Umbilical cord (tissue), 2 donors: Measurements from ENCODE around the gene FBXO31. TPM values are rescaled to one million over a fixed set of nuclear protein-coding genes. Genes with fewer than 3 reads are reported as not detected.

Source experiments
- DNase-seq: peaks from one replicate; pipeline ENCODE4 v3.0.0-alpha.2; 2015; ENCODE audit warnings: low spot score
- total RNA-seq: library from RNA; depleted of rRNA; stranded (reverse); fragments of >200 nt; gene quantifications from one replicate; pipeline ENCODE4 v1.2.3, GENCODE V29; 2014; ENCODE audit warnings: low replicate concordance; ENCODE audit not compliant: insufficient read depth

The FBXO31 gene
- total RNA-seq, 1 donor from 2014 or later, result 33.0 TPM

DNA sequence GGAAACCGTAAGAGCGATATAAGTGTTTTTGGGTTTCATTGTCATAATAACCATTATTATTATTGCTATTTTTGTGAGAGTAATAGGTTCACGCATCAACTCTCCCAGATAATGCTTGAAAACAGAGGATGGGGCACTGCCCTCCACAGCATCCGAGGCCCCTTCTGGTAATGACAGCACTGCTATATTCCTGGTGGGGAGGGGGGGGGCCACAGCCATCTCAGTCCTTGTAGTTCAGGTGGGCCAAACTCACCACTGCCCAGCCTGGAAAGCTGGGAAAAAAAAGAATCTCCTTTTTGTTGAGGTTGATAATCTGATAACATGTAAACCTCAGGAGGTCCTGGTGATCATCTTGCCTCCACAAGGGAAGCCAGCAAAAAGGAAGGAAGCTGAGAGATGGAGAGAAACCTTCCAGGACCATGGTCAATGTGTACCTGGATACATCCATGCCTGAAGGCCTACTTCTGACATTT is 67.1 kb downstream of the FBXO31 start:
- no peak for DNase-seq

DNA sequence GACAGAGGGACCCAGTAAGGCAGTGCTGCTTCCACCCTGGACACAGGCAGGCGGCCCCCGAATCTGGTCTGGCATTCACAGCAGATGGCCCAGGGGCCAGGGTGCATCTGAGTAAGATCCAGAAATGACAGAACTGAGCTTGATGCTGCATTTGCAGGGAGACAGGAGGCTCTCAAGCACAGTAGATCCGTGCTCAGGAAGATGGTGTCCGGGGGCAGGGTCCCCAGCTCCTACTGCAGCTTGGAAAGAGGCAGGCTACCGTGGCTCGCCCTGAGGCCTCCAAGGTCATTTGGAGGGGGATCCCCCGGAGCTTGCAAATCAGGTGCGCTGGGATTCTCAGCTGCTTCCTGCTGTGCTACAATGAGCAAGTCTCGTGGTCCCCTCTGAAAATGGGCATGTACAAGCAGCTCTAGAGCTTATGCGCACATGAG is 68.6 kb downstream of the FBXO31 start:
- no peak for DNase-seq

DNA sequence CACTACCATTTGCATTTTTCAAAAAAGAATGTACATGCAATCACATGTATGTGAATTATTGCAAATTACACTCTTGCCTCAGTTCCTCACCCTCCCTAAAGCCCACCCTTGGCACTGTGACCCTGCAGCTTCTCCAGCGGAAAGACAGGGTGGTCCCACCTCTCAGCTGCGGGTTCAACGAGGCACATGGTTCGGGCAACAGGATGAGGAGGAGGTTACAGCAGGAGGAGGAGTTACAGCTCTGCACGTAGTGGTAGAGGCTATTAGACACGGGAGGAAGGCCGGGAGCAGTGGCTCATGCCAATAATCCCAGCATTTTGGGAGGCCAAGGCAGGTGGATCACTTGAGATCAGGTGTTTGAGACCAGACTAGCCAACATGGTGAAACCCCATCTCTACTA is 71.6 kb downstream of the FBXO31 start:
- DNase-seq, result no peak

DNA sequence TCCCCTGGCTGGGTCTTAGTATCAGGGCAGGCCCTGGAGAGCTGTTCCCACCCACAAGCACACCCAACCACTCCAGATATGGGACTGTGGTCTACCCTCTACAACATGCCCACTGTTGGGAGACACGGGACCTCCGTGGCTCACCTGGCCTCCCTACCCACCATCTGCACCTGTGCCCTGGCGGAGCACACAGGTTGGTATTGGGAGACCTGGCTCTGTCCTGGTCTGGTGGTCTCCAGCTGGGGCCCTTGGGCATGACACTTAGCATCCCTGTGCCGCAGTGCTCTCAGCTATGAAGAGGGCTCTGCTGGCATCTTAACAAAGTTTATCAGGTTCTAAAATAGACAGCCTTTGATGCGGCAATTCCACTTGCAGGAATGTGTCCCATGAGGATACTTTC is 72.2 kb downstream of the FBXO31 start:
- no peak for DNase-seq

DNA sequence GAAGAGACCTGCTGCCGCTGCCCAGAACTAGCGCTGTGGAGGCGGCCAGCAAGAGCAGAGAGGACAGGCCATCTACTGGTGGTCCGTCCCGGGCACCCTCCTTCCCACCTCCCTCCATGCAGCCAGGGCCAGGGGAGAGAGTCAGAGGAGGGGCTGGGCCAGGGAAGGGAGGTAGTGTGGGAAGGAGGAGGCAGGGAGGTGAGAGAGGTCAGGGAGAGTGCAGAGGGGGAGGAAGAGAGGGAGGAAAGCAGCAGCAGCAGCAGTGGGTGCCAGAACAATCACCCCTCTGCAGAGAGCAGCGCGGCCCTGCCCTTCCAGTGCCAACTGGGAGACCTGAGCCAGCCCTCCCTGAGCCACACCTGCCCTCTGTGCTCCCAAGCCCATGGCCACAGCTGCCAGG is 73.0 kb downstream of the FBXO31 start:
- no peak for DNase-seq

DNA sequence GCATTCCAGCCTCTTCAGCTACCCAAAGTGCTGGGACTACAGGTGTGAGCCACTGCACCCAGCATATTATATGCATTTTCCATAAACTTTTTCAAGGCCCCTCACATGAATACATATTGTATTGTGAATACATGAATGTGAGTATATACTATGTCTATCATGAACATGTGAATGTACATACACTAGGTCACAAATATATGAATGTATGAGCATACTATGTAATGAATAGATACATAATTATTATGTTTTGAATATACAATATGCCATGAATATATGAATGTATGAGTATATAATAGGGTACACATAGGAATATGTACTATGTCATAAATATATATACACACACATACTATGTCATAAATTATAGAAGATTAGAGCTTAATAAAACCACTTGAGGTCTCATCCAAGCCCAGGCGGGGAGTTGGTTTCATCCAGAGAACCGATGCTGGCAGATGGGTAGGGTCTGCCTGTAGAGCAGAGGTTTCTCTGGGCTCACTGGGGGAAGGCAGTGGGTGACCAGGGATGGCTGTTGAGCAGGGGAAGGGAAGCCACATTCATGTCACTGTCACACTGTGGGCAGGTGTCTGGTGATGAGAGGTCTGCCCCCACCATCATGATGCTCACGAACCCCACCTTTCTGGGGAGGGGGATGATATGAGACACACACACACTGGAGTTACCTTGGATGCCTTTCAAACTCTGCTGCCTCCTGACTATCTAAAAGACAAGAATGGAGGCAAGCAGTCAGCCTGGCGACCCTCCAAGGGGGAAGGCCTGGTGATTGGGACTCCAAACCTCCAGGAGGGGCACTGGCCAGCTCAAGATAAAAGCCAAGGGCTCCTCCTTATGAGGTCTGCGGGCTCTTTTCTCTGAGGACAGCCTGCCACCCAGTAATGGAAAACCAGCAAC is 73.7 kb downstream of the FBXO31 start:
- DNase-seq, result no peak

DNA sequence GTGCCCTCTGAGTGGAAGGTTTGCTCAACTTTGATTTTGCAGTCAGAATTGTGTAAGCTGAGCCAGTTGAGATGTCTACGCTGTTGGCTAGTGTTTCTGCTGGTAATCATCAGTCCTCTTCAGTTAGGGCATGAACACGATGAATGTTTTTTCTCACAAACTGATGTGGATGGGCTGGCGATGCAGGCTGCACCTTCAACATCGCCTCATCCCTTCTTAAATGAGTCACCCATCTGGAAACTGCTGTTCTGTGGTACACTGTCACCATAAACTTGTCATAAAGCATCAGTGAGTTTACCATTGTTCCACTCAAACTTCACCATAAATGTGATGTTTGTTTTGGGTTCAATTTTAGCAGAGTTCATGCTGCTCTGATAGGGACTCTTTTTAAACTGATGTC is 74.8 kb downstream of the FBXO31 start:
- DNase-seq, result no peak

DNA sequence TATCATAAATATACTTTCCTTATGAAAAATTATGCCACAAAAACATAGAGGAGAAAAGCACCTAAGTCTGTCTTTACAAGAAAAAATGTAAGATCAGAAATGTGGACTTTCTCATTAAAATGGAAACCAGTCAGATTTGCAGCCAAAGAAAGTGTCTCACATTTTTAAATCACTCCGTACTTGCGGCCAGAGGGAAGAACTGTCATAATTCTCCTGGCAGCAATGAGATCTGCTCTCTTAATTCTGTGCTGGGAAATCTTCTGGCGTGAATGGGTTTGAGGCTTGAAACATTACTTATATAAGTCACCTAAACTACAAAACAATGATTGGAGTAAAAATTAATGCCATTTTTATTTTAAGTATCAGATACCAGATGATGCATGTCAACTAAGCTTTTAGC is 77.1 kb downstream of the FBXO31 start:
- DNase-seq, result no peak

DNA sequence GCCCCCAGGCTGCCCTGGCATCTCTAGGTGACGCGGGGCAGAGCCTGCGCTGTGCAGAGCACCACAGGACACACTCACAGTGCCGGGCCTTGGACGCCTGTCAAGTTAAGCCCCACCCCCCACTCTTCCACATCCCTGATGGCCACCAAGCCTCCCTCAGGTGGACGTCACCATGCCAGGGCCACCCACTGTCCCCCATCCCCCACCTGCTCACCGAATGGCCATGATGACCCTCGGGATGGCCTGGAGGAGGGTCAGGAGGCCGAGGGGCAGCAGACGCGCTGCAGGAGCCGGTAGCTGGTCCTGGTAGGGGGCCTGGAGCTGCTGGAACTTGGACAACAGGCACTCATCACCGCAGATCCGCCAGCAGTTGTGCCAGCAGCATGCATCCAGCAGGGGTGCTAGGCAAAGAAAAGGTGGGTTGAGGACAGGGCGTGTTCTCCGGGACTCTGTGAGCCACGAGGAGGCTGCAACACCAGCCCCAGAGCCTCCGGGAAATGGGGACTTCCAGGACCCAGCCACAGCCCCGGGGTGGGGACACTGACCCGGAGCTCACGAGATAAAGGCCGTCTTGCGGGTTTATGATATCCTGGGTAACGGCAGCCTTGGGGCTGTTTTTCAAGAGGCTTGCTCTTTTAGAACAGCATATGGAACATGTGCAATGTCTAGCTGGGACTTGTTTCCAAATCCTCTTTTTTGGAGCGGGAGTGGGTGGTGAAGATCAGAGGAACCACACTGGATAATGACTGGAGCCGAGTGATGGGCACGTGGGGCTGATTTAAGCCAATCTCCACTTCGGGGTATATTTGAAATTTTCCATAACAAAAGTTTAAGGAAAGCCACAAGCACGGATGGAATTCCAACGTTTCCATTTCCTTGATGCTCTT is 77.8 kb downstream of the FBXO31 start:
- DNase-seq, result no peak

DNA sequence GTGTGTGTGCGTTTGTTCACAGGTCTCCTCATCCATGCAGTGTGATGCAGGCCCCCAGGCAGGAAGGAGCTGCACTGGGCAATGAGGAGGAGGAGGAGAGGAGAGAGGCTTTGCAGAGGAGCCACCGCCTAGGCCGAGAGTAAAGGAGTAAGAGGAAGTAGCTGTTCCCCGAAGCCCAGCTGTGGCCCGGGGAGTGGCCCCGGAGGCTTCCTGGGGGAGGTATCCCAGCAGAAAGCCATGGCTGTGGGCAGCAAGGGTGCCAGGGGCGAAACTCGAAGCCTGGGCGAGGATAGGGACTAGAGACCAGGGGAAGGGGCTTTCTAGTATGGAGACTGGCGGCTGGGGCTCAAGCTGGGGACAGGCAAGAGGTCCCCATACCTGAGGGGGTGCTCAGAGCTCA is 78.6 kb downstream of the FBXO31 start:
- no peak for DNase-seq

DNA sequence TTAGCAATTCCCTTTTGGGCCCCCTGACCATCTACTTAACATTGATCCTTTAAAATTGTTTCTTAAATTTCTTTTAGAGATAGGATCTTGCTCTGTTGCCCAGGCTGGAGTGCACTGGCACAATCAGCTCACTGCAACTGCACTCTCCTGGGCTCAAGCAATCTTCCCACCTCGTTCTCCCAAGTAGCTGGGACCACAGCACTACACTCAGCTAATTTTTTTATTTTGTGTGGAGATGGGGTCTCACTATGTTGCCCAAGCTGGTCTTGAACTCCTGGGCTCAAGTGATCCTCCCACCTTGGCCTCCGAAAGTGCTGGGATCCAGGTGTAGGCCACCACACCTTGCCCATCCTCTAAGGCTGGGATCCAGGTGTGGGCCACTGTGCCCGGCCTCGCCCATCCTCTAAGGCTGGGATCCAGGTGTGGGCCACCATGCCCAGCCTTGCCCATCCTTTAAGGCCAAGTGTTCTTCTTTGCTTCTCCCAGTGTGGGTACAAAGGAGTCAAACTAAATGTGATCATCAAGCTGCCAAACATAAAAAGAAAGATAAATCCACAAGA is 79.5 kb downstream of the FBXO31 start:
- no peak for DNase-seq

DNA sequence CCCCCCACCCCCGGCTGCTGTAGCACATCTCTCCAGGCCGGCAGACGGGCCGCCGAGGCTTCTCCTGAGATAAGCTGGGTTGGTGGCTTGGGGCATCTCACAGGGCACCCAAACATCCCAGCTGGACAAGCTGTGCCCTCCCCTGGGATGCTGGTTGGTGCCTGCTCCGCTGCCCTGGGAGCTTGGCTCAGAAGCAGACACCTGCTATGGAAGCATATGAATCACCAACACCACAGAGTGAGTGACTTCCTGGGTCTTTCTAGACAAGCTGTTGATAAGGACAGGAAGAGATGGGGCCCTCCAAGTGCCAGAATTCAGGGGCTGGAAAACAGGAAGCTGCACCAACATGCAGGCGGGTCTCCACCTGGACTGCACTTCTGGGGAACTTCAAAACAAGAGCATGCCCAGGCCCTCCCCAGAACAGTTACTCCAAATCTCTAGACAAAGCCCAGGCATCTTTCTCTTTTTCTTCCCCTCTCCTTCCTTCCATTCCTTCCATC is 80.1 kb downstream of the FBXO31 start:
- DNase-seq, result no peak

DNA sequence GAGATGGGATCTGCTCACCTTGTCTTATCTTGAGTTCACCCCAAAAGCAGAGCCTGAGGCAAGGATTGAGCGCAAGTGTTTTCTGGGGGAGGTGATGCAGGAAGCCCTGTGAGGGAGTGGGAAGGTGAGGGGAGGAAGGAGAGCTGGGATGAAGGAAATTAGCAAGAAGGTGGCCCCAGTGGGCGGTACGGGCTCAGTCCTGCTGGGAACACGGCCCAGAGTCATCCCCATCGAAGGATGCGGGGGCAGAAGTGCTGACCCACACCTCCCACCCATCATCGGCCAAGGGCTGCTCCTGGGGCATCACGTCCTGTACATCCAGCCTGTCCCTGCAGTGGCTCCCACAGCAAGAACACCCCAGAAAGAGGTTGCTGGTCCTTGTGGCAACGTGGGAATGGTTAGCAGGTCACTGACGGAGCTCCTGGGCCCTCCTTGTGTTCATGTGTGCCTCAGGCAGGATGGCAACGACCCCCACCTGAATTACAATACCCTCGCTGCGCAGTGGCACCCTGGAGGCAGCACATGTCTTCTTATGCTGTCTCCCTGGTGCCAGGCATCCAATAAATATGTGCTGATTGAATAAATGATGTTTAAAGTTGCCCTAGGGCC is 84.6 kb downstream of the FBXO31 start:
- no peak for DNase-seq

DNA sequence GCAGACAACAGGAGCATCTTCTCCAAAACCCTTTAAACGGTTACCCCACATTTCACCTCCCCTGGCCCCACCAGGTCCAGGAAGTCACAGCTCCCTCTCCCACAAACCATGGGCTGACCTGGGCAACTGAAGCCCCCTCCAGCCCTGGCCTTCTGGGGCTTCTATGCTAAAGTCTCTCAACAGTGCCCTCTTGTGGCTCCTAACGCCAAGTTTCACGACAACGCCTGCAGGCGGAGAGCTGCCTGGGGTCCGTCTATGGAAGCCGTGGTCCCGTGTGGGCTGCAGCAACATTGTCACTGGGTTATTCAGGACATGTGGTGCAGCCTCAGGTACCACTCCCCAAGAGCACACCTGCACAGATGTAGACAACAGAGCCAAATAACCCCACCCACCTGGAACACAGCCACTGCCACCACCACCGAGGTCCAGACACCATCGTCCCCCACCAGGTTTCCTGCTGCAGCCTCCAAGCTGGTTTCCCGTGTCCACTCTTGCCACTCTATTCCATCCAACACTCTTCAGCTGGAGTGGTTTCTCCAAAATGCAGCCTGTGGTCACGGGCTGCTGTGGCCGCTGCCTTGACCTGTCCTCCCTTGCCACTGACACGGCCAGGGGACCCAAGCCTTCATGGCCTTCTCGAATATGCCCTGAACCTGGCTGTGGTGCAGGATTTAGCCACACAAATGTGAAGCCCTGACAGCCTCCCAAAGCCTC is 85.5 kb downstream of the FBXO31 start:
- DNase-seq, result no peak

DNA sequence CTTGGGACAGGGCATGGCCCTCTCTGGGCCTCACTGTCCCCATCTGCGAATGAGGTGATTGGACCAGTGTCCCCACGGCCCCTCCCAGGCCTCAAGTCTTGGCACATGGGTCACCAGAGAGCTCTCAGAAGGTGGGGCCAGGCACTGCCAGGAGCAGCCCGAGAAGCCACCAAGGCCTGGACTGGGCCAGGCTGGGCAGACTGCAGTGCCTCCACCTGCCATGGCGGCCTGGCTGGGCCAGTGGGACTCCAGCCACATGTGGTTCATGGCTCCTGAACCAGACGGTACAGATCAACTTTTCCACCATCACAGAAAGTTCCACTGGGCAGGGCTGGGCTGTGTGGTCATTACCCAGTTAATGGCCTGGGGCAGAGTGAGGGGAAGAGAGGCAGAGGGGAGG is 86.2 kb downstream of the FBXO31 start:
- no peak for DNase-seq

DNA sequence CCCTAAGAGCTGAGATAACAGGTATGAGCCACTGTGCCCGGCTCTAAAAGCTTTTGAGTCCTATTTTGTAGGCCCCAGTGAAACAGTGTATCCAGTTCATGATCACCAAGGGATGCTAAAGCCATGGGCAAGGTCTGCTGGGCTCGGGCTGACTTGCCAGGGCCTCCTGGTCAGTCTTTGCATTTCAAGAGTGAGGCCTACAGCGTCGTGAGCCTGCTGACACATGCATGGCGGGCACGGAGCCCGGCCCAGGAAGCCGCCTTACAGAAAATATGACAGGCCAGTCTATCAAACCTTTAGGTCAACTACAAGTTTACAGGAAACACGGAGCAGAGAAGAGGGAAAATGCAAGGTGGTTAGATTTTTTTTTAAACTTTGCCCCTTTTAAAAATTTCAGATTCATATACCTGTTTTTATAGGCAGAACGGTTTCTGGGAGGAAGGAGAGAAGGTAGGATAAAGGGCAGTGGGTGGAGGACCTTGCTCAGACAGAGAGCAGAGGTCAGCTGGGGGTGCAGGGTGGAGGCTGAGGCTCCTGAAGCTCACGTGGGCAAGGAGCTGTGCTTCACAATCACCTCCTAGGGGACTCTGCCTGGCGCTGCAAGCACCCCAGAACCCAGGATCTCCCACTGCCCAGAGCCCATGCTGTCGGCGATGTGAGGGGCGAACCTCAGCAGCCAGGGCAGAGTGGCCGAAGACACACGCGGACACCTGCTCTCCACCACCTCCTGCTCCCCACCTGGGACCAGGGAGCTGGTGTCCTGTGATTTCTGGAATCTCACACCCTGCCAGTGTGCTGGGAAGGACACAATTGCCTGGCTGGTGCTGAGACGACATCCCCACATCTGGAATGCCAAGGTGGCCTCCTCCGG is 87.7 kb downstream of the FBXO31 start:
- no peak for DNase-seq

DNA sequence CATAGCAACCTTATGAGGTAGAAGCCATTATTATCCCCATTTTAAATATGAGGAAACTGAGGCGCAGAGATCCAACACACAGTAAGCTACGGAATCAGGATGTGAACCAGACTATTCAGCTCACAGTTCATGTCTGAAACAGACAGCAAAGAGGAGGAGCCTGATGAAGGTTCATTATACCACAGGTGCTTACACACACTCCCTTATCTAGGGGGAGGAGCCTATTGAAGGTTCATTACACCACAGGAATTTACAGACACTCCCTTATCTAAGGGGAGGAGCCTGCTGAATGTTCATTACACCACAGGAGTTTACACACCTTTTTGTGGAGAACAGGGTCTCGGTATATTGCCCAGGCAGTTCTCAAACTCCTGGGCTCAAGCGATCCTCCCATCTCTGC is 88.3 kb downstream of the FBXO31 start:
- no peak for DNase-seq

DNA sequence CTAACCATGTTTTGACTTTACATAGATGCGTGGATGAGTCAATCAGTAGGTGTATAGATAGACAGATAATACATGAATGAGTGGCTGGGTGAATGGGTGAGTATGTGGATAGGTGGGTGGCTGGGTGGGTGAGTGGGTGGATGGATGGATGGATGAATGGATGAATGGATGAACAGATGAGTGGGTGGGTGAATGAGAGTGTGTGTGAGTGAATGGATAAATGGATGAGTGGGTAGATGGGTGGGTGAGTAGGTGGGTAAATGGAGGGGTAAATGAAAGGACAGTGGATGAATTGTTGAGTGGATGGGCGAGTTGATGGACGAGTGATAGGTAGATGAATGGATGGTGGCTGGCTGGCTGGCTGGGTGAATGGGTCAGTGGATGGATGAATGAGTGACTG is 89.6 kb downstream of the FBXO31 start:
- no peak for DNase-seq

DNA sequence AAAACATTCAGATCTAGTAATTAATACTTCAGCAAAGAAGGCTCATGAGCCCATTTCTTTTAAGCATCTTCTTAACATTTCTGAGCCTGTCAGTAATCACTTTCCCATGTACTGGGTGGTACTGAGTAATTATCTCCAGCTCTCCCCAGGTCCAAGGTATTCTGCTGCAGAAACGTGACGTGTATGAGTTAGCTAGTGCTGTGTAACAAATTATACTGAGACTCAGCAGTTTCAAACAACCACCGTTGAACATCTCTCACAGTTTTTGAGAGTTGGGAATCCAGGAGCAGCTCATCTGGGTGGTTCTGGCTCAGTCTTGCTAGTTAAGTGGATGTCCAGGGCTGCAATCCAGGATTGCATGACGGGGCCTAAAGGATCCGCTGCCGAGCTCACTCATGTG is 91.6 kb downstream of the FBXO31 start:
- no peak for DNase-seq
